B cell (primary cell): Measurements from ENCODE around the gene CNST.

Source experiments
- CTCF ChIP-seq: fragments of 200-600 bp; IDR thresholded peaks from one replicate; pipeline ENCODE4 v1.8.0; 2022; ENCODE audit warnings: antibody characterized with exemption, mild to moderate bottlenecking
- EZH2 ChIP-seq: IDR thresholded peaks from 2 replicates; pipeline ENCODE4 v1.6.1; 2012; ENCODE audit warnings: borderline replicate concordance, low read depth, mild to moderate bottlenecking, moderate library complexity, low read length; ENCODE audit not compliant: insufficient read depth, poor library complexity, severe bottlenecking

GRCh38 chr1:246658567-246658966, 92.3 kb downstream of the CNST start:
- TF ChIP-seq EZH2 (no peak), CTCF (no peak)
